GM18511 (cell line): ENCODE data around the gene RAB41.
"Not testable (repeated sequence)": the region's sequence is repeated elsewhere in the genome, so short reads cannot be mapped to it uniquely, and the experiment has no call there.

Experiments used
- ATAC-seq: cut with Tn5 transposase; IDR thresholded peaks from one replicate; pipeline ENCODE4 v1.9.1; 2021; ENCODE audit warnings: mild to moderate bottlenecking, moderate library complexity; ENCODE audit not compliant: unreplicated experiment

RAB41 gene

DNA sequence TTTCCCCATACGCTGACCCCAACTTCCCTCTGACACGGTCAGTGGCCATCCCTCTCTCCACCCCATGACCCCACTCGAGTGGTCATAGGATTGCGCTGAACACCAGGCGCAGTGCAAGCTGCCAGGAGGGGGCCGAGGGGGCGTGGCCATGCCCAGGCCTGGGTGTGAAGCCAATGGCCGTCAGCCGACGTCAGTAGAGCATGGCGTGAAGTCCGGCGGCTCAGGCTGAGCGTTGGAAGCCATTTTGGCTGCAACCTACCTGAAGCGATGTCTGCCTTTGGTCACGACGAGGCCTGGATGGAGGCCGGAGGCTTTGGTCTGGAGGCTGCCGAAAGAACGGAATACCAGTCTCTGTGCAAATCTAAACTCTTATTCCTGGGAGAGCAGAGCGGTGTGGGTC is at the start of gene RAB41:
TSS of gene RAB41 (plus strand) at position 222 of the 400 bp plus-strand sequence. CDS start at position 268, 46 bp downstream.
- no peak for ATAC-seq

- ATAC-seq, result no peak
Measured at GRCh38 chrX:70234355-70234754, 47.6 kb upstream of the RAB41 start, which contains the start of gene AWAT1. Gene AWAT1, plus strand, starts transcription at chrX:70234655. Its CDS starts 41 bp downstream, at chrX:70234696.

- no peak for ATAC-seq
Measured at GRCh38 chrX:70240751-70241150, 41.2 kb upstream of the RAB41 start.

GRCh38 chrX:70241501-70241900 is 40.5 kb upstream of the RAB41 start:
- no peak for ATAC-seq

- not testable (repeated sequence) for ATAC-seq
Measured at GRCh38 chrX:70243601-70244000, 38.4 kb upstream of the RAB41 start.

GRCh38 chrX:70244881-70245280 is 37.1 kb upstream of the RAB41 start:
- ATAC-seq, result no peak

GRCh38 chrX:70247252-70247651 is 34.7 kb upstream of the RAB41 start:
- ATAC-seq, result no peak

DNA sequence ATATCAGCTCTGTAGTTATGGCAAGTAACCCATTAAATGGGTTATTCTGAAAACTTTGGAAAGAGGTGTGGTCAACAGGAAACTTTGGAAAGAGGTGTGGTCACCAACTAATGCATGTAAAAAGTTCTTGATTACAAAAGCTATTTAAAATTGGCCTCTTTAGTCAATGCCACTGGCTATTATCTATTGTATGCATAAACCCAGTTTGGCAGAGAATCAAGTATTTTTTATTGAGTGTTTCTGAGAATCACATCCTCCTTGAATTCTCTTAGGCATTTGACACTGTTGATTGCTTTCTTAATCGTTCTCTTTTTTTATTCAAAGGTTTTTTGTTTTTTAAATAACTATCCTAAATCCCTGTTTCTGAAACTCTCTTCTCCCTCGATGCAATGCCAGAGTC is 29.5 kb upstream of the RAB41 start:
- ATAC-seq, result no peak

DNA sequence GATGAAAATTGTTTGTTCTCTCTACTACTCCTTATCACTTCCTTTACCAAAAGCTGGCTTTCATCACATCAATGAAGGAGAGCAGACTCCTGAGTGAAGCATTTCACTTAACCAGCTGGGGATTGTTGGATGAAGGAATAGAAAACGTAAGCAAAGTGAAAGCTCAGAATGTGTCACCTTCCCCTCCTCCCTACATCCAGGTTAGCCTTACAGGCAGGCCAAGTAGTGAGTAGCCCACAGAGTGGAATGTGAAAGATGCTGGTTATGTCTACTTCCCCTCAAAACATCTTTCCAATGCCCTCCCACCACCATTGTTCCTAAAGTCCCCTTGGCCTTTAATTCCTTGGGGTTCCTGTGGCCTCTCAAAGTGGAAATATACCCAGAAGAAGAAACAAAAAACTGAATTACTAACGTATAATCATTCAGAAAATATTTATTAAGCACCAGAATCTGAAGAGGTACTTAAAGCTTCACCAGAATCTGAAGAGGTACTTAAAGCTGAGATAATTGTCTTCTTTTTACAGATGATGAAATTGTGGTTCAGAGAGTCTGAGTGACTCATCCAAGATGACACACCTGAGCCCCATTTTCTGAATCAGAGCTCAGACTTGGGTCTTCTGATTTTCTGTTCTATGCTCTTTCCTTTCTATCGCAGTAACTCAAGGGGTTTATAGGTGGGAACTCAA is 28.5 kb upstream of the RAB41 start:
- no peak for ATAC-seq

DNA sequence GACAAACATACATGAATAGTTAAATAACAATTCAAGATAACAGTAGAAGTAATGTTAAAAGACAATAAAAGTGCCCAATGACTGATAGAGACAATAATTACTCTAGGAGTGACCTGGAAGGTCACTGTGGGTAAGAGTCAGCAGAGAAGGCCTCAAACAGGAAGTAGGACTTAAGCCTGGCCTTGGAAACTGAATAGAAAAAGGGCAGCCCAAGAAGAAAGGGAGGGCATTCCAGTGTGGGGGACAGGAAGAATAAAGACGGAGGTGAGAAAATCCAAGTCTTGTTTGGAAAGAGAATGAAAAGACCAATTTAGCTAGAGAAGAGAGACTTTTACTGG is 27.9 kb upstream of the RAB41 start:
- ATAC-seq, result no peak

GRCh38 chrX:70254909-70255308 is 27.1 kb upstream of the RAB41 start:
- ATAC-seq, result no peak

DNA sequence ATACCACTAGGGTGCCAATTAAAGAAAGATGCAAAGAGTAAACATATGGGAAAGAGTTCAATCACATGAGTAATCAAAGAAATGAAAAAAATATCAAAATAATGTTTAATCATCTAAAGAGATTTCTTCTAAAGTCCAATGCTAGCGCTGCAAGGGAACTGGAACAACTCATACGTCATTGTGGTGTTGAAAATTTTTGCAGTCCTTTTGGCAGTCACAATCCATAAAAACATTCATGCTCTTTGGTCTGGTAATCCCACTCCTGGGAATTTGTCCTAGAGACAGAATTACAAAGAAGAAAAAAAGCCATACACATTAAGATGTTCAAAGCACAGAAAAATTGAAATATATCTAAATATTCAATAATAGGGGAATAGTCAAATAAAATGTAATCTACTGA is 26.5 kb upstream of the RAB41 start:
- ATAC-seq, result no peak

DNA sequence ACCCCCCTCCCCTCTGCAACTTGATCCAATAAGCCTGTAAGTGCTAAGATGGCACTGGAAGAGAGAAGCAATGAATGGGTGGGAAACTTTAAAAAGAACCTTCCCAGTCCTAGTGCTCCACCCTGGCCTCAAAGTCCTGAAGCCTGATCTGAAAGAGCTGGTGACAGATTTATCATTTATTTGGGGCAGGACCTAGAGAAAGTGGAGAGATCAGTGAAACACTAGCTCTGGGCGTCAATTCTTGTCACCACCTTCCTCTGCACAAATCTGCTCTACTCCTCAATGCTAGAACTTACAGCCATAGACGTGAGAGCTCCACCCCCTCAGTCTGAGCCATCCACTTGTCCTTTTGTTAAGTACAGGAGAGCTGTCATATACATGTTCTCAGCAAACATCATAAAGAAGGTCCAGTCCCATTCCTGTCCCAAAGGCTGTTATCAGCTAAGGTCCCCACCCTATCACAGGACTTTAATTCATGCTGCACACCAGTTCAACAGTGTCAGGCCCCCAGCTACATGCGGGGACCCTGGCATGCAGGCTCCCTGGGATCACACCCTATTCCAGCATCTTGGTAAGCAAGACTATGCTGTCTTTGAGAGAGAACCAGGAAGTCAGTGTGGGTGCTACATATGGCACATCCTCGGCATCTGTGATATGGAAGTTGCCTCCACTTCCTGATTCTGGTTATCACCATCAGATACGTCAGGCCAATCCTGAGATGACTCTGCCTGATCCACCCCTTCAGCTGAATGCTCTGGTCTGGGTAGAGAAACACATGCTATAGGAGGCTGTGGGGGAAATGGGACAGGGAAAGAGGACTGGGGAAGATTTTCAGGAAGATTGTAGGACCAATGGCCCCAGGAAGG is 24.3 kb upstream of the RAB41 start:
- no peak for ATAC-seq

DNA sequence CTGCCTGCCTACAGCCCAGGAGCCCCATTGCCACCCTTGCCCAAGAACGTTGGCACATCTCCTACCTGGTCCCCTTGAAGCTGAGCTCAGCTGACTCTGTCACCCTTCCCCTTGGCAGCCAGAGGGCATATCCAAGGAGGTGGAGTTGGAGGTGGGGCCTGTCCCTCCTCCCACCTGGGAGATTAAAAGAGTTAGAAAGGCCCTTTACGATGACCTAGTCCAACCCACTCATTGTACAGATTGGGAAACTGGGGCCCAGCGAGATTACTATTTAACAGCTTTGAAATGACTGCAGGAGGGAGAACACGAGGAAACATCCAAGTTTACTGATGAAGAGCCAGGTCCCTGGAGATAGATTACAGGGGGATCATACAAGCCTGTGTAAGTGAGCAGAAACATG is 21.9 kb upstream of the RAB41 start, which contains the start of gene P2RY4:
TSS of gene P2RY4 (minus strand) at position 101 of the 400 bp plus-strand sequence. CDS start 580 bp downstream, outside the sequence.
- ATAC-seq, result no peak

GRCh38 chrX:70262952-70263567 is 18.9 kb upstream of the RAB41 start:
- ATAC-seq, result peak; percentile 77

DNA sequence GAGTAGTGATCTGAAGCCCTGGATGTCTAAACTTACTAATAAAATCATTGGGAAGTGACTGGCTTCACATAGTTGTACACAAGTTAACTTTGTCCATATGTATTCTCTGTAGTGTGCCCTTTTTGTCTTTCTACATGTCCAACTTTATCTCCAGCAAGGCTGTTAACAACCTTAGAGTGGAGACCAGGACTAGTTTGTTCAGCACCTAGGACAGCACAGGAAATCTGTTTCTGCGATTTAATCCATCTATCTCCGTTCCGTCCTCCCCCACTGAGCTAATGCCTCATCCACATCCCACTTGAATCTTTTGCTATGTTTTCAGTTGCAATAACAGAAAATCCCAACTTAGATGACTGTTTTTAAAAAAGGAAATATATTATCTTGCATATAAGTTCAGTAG is 17.2 kb upstream of the RAB41 start:
- ATAC-seq, result no peak

- ATAC-seq, result no peak
Measured at GRCh38 chrX:70268034-70268433, 13.9 kb upstream of the RAB41 start, which contains the start of gene ARR3. Gene ARR3, plus strand, starts transcription at chrX:70268334. Its CDS starts 1,052 bp downstream, at chrX:70269386.

DNA sequence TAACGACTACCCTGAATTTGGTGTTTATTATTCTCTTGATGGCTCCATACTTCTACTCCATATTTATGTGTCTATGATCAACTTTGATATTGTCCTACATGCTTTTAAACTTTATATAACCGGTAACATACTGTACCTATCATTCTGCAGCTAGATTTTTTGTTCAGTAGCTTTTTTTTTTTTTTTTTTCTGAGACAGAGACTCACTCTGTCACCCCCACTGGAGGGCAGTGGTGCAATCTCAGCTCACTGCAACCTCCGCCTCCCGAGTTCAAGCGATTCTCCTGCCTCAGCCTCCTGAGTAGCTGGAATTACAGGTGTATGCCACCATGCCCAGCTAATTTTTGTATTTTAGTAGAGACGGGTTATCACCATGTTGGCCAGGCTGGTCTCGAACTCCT is 7.9 kb upstream of the RAB41 start:
- not testable (repeated sequence) for ATAC-seq

DNA sequence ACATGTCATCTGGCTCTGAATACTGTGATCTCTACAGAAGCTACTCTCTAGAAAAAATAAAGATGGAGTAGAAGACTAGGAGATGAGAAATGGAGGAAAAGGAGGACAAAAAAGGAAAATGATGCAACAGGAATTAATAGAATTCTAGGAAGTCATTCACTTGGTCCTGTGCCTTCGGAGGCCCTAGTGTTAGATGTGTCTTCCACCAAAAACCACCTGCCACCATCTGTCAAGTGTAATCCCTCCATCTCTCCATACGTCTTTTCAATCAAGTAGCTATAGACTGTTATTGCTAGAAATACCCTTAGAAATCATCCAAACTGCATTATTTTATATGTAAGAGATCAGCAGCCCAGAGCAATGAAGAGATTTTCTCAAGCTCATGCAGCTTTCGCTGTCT is 2.9 kb upstream of the RAB41 start:
- ATAC-seq, result no peak

DNA sequence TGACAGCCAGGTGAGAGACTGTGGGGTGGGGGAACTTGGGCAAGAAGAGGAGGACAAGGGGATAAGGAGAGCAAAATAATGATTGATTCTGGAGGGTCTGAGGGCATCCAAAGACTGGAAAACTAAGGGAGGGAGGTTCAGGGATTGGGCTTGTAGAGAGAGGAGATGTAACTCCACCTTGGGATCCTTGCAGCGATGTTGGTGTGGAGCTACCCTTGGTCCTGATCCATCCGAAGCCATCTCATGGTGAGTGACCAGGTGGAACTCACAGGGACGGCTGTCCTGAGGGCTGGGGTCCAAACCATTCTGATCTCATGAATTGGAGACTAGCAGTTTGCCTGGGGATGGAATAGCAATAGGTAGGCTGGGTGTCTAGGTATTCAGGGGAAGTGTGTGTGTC is 1.4 kb upstream of the RAB41 start:
- ATAC-seq, result no peak

- peak; percentile 1 for ATAC-seq
Measured at GRCh38 chrX:70289168-70289792, 7.3 kb downstream of the RAB41 start.
